Medulla oblongata (tissue), 1 donor: Measurements from ENCODE around the gene TMEM9B.
A peak's percentile ranks its signal among the peaks of the same experiment; 100 is the strongest.
"Not testable (repeated sequence)": the region's sequence is repeated elsewhere in the genome, so short reads cannot be mapped to it uniquely, and the experiment has no call there.

Experiments
- DNase-seq: peaks from one replicate; pipeline ENCODE4 v3.0.0-alpha.2; 2015; ENCODE audit errors: extremely low spot score

Gene TMEM9B

DNA sequence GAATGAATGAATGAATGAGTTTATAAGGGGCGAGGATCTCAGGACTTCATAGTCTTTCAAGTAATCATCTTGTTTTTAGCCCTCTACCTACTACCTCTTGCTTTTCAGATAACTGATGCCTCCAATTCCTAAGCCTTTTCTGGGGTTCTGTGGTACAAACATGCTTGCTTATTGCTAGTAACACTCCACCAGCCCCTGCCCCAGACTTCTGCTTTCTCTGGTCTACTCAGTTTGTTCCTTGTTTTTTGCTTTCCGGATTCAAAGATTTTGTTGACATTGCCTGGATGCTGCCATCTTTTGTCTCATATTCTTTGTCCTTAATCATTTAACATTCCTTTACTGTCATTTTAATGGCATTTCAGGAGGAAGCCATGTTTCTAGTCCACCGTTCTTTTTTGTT is 8.9 kb upstream of the TMEM9B start:
- no peak for DNase-seq

- DNase-seq = no peak
These were observed 7.7 kb upstream of the TMEM9B start for GRCh38 chr11:8971924-8972316.

GRCh38 chr11:8971196-8971923 is 7.1 kb upstream of the TMEM9B start:
- DNase-seq = no peak

- no peak for DNase-seq
These were observed 2.9 kb upstream of the TMEM9B start for GRCh38 chr11:8967184-8967583.

DNA sequence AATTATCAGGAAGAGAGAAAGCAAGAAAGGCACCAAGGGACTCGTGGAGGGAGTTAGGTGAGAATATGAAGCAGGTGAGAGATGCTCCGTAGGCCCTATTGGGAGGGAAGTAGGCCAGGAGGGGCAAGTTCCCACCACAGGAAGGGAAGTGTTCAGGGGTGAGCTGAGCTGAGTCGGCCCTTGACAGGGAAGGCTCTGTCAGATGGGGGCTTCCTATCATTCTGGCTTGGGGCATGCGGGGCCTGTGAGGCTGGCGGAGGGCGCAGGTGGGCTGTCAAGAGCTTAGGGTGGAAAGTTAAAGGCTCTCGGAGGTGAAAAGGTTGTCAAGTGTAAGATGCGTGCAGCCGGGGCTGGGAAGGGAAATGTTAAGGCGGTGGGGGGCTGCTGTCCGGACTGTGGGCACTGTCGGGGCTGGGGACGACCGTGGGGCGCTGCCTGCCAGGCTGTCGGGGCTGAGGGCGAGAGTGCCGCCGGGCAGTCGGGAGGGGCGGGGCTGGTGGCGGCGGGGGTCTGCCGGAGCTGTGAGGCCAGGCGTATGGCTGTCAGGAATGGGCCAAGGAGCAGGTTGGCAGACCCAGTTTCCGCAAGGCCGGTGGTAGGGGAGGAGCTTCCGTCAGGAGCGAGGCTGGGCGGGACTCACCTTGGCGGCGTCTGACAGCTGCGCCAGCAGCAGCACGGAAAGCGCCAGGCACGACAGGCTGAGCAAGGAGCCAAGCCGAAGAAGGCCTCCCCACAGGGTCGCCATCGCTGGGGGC is 496 bp downstream of the TMEM9B start:
- peak; percentile 15 for DNase-seq

DNA sequence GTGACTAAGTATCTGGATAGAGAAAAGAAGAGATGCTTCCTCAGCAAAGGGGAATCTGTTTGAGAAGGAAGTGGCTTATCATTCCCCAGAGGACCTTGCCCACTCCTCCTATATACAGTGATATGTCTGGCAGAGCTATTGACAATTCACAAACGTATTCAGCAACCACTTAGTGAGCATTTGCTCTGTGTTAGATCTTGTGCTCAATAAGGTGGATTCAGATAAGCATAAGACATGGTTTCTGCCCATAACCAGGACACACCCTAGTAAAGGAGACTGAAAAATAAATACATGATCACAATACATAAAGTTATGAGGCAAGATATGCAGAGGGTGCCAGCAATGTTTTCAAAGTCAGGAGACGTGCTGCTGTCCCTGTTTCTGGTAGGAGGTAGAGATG is 1.4 kb downstream of the TMEM9B start:
- no peak for DNase-seq

- no peak for DNase-seq
These were observed 2.8 kb downstream of the TMEM9B start for GRCh38 chr11:8961401-8961800.

DNA sequence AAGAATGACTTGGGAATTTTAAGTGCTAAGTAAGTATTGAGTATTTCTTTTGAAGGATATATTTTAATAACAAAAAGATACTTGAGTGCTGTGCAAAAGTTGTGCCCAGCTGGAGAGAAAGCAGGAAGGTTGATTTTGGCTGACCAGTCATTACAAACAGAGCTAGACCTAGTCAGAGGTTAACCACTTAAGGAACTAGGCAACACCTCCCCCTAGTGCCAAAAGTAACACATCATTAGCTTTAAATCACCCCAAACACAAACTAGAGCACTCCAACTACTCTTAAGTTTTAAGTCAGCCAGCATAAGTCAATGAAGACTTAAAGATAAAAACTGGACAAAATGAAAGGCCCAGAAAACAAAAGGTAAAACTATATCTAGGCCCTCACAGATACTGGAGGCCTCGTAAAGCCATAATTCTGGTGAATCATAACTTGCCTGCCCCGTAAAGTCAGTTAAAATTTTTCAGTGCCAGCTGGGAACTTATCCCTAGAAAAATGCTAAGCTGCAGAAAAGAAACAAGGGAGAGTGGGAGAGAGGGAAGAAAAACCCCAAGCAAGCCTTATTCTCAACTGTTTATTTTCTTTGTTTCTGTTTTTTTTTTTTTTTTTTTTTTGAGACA is 4.6 kb downstream of the TMEM9B start:
- DNase-seq = peak; percentile 80

DNA sequence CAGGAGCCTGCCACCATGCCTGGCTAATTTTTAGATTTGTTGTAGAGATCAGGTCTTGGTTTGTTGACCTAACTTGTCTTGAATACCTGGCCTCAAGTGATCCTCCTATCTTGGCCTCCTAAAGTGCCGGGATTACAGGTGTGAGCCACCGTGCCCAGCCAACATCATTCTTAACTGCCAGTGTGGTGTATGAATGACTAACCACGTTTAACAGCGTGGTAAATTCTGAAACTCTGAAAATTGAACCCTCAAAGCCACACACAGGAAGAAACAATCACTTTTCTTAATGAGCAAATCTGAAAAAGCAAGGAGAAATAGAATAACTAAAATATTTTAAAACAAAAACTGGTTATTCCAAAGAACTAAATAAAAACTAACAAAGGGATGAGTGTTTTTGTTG is 7.4 kb downstream of the TMEM9B start:
- DNase-seq = no peak

DNA sequence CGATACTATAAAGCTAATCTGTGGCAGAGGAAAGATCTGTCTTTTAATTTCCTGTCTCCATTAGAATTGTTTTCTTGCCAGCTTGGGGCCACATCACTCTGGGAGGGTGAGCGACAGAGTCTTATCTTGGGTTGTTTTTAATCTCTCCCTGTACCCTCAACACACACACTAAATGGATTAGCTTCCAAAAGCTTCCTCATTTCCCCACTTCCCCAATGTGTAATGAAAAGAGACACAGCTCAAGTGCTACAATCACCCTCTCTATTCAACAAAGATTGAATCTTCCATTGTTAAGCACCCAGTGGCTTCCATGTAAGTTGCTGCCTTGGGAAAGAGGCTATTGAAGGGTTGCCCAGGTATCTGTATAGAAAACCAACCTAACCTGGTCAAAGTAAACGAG is 15.4 kb downstream of the TMEM9B start:
- no peak for DNase-seq

GRCh38 chr11:8947230-8947943 is 16.9 kb downstream of the TMEM9B start:
- no peak for DNase-seq

DNA sequence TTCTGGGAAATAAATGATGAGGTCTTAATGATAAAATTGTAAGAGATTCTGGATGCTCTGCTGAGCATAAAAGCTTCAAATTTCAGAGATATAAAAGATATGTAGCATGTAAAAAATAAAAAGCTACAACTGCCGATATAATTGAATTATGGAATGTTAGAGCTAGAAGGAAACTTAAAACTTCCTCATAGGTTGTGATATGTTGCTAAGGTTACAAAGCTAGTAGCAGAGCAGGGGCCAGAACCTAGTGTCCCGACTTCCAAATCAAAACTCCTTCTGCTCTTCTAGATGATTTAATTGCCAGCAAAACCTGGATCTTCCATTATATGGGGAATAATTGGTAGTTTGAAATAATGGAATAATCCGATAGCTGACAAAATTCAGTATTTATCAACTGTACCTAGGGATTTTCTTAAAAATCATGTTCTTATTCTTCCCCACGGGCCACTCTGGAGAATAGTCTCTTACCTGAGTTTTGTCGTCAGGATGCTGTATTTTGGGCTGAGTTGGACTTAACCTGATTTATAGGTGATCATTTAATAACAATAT is 21.6 kb downstream of the TMEM9B start, which contains the start of gene ASCL3:
TSS of gene ASCL3 (minus strand) at position 499 of the 549 bp plus-strand sequence. CDS start 4,855 bp downstream, outside the sequence.
- no peak for DNase-seq

DNA sequence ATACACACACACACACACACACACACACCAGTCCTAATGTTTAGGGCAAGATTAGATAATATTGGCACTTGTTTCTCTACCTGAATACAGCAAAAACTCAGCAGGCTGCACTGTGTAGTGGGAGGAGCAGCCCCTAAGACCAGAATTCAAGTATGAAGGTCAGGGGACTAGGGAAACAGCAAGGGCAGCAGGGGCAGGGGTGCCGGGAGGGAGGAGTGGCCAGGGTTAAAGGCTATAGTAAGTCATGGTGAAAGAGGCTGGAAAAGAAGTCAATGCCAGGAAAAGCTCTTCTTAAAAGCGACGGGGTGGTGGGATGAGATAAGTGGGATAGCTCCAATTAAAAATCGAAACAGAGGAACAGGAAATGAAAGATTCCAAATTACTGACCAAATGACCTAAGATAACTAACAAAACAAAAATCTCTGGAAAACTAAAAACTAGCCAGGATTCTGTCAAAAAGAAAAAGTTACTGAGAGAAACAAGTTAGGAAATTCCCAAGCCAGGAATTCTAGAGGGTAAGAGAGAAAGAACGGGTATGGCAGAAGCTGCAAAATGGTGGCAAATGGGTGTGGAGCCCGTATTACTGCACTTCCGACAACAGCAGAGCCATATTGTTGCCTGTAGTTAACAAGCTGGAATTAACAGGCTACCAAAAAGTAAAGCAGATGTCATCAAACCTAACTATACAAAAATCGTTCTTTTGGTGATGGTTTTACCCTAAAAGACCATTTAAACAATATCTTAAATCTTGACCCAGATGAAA is 22.7 kb downstream of the TMEM9B start:
- no peak for DNase-seq

DNA sequence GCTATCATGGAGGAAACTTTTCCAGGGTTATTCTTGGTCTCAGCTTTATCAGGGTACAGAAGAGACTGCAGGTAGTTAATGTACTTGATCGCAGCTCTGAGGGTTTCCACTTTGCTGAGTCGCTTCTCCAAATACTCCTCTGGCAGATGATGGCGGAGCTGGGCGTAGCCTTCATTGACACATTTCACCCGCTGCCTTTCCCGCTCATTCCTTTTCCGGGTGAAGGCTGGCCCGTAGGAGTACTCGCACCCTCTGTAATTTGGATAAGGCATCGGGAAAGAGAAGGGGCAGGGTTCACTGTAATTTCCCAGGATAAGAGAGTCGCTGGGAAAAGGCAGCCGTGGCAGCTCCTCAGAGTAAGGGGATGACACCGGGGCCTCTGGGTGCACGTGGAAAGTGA is 26.6 kb downstream of the TMEM9B start:
- no peak for DNase-seq

DNA sequence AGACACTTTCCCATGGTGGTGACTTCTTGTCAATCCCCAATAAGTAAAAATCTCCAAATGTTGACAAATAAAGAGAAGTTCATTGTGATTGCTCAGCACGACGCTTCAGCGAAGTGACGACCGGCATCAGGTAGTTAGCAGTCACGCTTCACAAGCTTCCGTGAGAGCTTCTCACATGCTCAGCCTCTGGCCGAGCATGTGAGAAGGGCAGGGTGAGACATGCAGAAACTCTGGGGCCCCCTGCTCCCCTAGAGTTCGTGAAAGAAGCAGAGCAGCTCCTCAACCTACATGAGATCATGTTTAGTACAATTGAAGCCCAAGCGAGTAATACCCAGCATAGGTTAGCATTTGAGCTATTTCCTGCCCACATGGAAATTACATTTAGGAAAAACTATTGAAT is 27.1 kb downstream of the TMEM9B start:
- DNase-seq = no peak

GRCh38 chr11:8935789-8936188 is 28.5 kb downstream of the TMEM9B start:
- DNase-seq = not testable (repeated sequence)

DNA sequence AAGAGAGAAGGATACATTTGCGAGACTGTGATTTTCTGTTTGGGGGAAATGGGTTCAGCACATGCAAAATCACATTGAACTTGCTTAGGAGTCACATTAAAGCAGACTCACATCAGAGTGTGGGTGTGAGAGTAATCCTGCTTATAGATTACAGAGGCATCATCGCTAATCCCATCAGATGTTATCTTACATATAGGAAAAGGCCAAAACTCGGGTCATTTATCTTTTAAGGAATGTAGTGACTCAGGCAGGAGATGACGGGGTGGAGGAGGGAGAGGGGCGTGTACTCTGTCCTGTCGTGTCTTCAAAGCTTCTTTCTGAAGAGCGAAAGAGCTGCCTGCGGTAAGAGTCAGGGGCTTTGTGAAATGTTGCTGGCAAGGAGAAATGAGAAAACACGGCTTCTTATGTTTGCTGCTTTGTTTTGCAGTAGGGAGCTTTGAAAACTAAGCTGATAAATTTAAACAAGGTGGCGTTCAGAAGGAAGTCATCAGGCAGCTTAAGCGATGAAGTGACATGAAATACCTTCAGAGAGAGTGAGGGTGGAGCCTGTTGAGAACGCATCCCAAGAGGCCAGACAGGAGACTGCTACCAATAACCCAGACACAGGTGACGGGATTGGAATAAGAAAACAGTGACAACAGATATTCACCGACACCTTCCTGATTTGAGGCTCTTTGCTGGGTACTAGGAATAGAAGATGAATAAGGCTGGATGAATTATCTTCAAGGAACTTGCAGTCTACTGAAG is 29.3 kb downstream of the TMEM9B start:
- no peak for DNase-seq

GRCh38 chr11:8933931-8934330 is 30.3 kb downstream of the TMEM9B start:
- no peak for DNase-seq

- no peak for DNase-seq
These were observed 31.6 kb downstream of the TMEM9B start, which contains the start of gene C11orf16 for GRCh38 chr11:8932564-8933180. TSS of gene C11orf16 (minus strand) at chr11:8932947. CDS start at chr11:8932308, 639 bp downstream.
